IPS DF 6.9 (cell line): Measurements from ENCODE around the gene TRIM17.

ENCODE experiments used
- DNase-seq: peaks from one replicate; pipeline ENCODE4 v3.0.0-alpha.2; 2013; ENCODE audit warnings: low read depth, low spot score
- H3K27ac ChIP-seq: one replicate; pipeline ENCODE4 v1.5.1; 2013; ENCODE audit warnings: low read length, control low read depth
- H3K27me3 ChIP-seq: 2 replicates; pipeline ENCODE4 v1.6.1; 2013; ENCODE audit warnings: mild to moderate bottlenecking, low read length; ENCODE audit not compliant: control insufficient read depth, insufficient read depth
- H3K36me3 ChIP-seq: 2 replicates; pipeline ENCODE4 v1.6.1; 2013; ENCODE audit warnings: low read length; ENCODE audit not compliant: control insufficient read depth, insufficient read depth
- H3K4me1 ChIP-seq: 2 replicates; pipeline ENCODE4 v1.6.1; 2013; ENCODE audit warnings: low read length; ENCODE audit not compliant: control insufficient read depth, insufficient read depth
- H3K4me3 ChIP-seq: 2 replicates; pipeline ENCODE4 v1.5.1; 2013; ENCODE audit warnings: mild to moderate bottlenecking, low read length
- H3K9me3 ChIP-seq: 2 replicates; pipeline ENCODE4 v1.6.1; 2013; ENCODE audit warnings: low read length, inconsistent platforms; ENCODE audit not compliant: control insufficient read depth, insufficient read depth
- WGBS: extraction: QIAGEN DNeasy Blood & Tissue Kit; methylation state at CpG from one replicate; pipeline ENCODE4 v1.1.7; 2013; ENCODE audit warnings: mixed read lengths, missing lambda C conversion rate; ENCODE audit not compliant: insufficient read length, insufficient coverage; 5-methylcytosine and 5-hydroxymethylcytosine counted together

The TRIM17 gene

GRCh38 chr1:228393811-228394570 is 22.7 kb downstream of the TRIM17 start:
- no peak overlapping the region for H3K4me3 ChIP-seq
- H3K27me3 ChIP-seq = no peaks in the 10 kb centered on the region
- H3K27ac ChIP-seq = no peak overlapping the region
- H3K4me1 ChIP-seq = no peaks in the 10 kb centered on the region; the same call in 1 of the 2 replicates
- H3K36me3 ChIP-seq = peaks cover 23% of the 10 kb centered on the region
- no peak for DNase-seq
- no CpG with 5 or more reads among the region's 9 CpGs for WGBS
- H3K9me3 ChIP-seq = no peaks in the 10 kb centered on the region

- WGBS = no CpG with 5 or more reads among the region's 8 CpGs
These were observed 23.4 kb downstream of the TRIM17 start for GRCh38 chr1:228393268-228393701.

DNA sequence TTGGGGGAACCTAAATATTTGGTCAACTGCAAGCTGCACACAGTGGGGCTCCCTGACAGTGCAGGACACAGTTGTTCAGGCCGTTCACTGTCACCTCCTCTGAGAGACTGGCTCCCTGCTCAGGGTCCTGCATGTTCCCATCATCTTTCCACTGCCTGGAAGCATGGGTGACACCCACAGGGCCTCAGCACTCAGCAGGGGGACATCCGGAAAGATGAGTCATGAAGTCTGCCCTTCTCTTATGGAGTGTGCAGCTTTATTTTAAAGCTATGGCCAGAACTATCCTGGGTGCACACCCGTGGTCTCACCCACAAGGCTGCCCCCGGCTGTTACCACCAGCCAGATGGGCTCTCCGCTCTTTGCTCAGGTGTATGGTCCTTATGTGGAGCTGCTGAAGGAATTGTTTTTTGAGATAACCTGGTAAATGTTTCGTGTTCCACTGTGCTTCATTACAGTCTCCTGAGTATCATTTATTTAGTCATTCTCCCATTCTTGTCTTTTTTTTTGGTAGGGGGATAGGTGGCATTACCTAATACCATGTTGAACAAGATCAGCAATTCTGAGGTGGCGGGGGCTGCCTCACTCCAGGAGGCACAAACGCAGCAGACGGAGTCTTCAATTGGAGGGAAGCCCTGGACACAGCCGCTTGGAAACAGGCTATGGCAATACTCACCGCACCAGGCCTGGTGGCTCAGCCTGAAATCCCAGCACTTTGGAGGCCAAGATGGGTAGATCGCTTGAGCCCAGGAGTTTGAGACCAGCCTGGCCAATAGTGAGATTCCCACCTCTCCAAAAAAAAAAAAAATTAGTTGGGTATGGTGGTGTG is 24.3 kb downstream of the TRIM17 start:
- no peaks in the 10 kb centered on the region for H3K27me3 ChIP-seq
- no peak for DNase-seq
- H3K27ac ChIP-seq = no peak overlapping the region
- peaks cover 22% of the 10 kb centered on the region for H3K36me3 ChIP-seq
- H3K4me3 ChIP-seq = no peak overlapping the region
- WGBS = no CpG with 5 or more reads among the region's 12 CpGs
- H3K4me1 ChIP-seq = no peaks in the 10 kb centered on the region; the same call in 1 of the 2 replicates
- no peaks in the 10 kb centered on the region for H3K9me3 ChIP-seq

More at GRCh38 chr1:228393268-228393701, 23.4 kb downstream of the TRIM17 start:
- H3K36me3 ChIP-seq = peaks cover 22% of the 10 kb centered on the region
- H3K4me1 ChIP-seq = no peaks in the 10 kb centered on the region; the same call in 1 of the 2 replicates
- H3K4me3 ChIP-seq = no peak overlapping the region
- no peaks in the 10 kb centered on the region for H3K9me3 ChIP-seq
- H3K27ac ChIP-seq = no peak overlapping the region
- no peak for DNase-seq
- no peaks in the 10 kb centered on the region for H3K27me3 ChIP-seq

GRCh38 chr1:228391411-228392020 is 25.1 kb downstream of the TRIM17 start:
- Histone ChIP-seq H3K27me3 (no peaks in the 10 kb centered on the region), H3K36me3 (peaks cover 14% of the 10 kb centered on the region), H3K9me3 (no peaks in the 10 kb centered on the region), H3K27ac (no peak overlapping the region), H3K4me1 (no peaks in the 10 kb centered on the region), H3K4me3 (no peak overlapping the region)
- WGBS = no CpG with 5 or more reads among the region's 11 CpGs
- no peak for DNase-seq

DNA sequence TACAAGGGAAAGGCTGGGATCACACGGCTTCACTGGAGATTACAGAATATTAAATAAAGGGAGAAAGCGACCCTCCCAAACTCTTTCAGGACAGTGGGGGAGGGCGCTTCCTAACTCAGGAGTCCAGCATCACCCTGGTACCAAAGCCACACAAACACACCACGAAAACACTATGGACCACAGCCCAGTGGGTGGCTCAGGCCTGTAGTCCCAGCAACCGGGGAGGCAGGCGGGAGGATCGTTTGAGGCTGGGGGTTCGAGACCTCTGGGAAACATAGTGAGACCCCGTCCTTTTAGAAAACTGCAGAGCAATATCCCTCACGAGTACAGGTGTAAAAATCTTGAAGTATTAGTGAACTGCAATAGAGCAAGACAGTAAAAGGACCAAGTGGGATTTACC is 26.0 kb downstream of the TRIM17 start:
- Histone ChIP-seq H3K9me3 (no peaks in the 10 kb centered on the region), H3K27me3 (no peaks in the 10 kb centered on the region), H3K27ac (no peak overlapping the region), H3K36me3 (peaks cover 8% of the 10 kb centered on the region; the same call in 1 of the 2 replicates), H3K4me3 (no peak overlapping the region), H3K4me1 (no peaks in the 10 kb centered on the region)
- WGBS = no CpG with 5 or more reads among the region's 10 CpGs
- no peak for DNase-seq

GRCh38 chr1:228387321-228387720 is 29.3 kb downstream of the TRIM17 start:
- Histone ChIP-seq H3K9me3 (no peaks in the 10 kb centered on the region), H3K27ac (no peak overlapping the region), H3K4me3 (no peak overlapping the region), H3K27me3 (0 out of 2 replicates have a peak, but pooled peaks cover 1% of the 10 kb centered on the region), H3K4me1 (no peaks in the 10 kb centered on the region), H3K36me3 (peaks cover 4% of the 10 kb centered on the region; the same call in 1 of the 2 replicates)
- DNase-seq = no peak

DNA sequence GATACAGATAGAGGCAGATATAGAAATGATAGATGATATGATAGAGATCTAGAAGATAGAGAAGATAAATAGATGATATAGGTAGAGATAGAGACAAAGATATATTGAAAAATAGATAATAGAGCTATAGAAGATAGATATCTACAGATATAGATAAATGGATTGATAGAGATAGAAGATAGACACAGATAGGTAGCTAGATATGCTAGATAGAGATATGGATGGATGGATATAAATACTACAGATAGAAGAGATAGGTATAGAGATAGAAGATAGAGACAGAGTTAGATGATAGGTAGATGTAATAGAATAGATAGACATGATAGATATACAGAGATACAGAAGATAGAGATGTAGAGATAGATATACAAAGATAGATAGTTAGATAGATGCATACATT is 31.4 kb downstream of the TRIM17 start:
- H3K4me1 ChIP-seq = no peaks in the 10 kb centered on the region
- no peaks in the 10 kb centered on the region for H3K9me3 ChIP-seq
- peaks cover 2% of the 10 kb centered on the region; the same call in 1 of the 2 replicates for H3K27me3 ChIP-seq
- no peak for DNase-seq
- no peak overlapping the region for H3K4me3 ChIP-seq
- no peak overlapping the region for H3K27ac ChIP-seq
- H3K36me3 ChIP-seq = no peaks in the 10 kb centered on the region

DNA sequence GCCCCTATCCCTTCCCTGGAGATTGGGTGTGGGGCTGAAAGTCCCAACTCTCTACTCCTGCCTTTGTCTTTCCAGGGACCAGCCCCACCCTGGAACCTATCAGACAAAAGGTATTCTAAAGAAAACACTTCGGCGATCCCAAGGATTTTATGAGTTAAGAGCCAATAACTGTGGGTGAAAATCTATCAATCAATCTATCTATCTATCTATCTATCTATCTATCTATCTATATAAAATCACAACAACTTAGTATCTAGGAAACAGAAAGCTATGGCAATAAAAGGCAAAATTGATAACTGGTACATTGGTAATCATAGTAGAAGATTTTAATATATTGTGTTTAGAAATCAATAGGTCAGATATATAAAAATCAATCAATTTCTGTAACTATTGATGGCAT is 32.9 kb downstream of the TRIM17 start:
- Histone ChIP-seq H3K9me3 (no peaks in the 10 kb centered on the region), H3K4me1 (no peaks in the 10 kb centered on the region), H3K36me3 (no peaks in the 10 kb centered on the region), H3K4me3 (no peak overlapping the region), H3K27ac (no peak overlapping the region), H3K27me3 (peaks cover 12% of the 10 kb centered on the region; the same call in 1 of the 2 replicates)
- no CpG with 5 or more reads among the region's 2 CpGs for WGBS
- DNase-seq = no peak

DNA sequence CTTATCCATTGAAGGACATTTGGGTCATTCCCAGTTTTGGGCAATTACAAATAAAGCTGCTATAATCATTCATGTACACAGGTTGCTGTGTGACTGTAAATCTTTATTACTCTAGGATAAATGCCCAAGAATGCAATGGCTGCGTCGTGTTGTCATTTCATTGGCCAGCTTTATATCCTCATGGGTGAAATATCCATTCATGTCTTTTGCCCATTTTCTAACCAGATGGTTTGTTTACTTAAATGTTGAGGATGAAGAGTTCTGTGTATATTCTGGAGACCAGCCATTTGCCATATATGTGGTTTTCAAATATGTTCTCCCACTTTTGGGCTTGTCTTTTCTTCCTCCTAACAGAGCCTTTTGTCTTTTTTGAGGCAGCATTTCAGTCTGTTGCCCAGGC is 35.3 kb downstream of the TRIM17 start:
- no peaks in the 10 kb centered on the region for H3K9me3 ChIP-seq
- H3K4me1 ChIP-seq = peaks cover 5% of the 10 kb centered on the region; the same call in 1 of the 2 replicates
- DNase-seq = no peak
- no peak overlapping the region for H3K27ac ChIP-seq
- H3K4me3 ChIP-seq = no peak overlapping the region
- WGBS = no CpG with 5 or more reads among the region's 2 CpGs
- H3K36me3 ChIP-seq = no peaks in the 10 kb centered on the region
- H3K27me3 ChIP-seq = peaks cover 13% of the 10 kb centered on the region; the same call in 1 of the 2 replicates

DNA sequence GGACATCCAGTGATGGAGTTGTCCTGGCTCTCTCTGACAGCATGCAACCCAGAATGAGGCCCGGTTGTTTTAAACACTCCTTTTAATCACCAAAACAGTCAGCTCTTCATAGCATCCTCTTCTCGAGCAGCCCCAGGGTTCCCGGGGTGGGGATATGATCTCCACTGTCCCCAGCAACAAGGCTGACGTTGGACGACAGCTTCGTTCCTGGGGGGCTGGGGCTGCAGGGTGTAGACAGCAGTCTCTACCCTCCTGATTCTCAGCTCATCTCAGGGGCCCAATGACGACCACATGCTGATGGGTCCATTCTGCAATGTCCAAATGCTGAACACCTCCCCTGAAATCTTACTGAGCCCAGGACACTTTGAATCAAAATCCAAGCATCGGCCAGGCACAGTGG is 37.0 kb downstream of the TRIM17 start:
- WGBS = no CpG with 5 or more reads among the region's 8 CpGs
- no peak overlapping the region for H3K27ac ChIP-seq
- no peak for DNase-seq
- peaks cover 5% of the 10 kb centered on the region; the same call in 1 of the 2 replicates for H3K4me1 ChIP-seq
- peaks cover 13% of the 10 kb centered on the region; the same call in 1 of the 2 replicates for H3K27me3 ChIP-seq
- no peaks in the 10 kb centered on the region for H3K36me3 ChIP-seq
- H3K9me3 ChIP-seq = no peaks in the 10 kb centered on the region
- no peak overlapping the region for H3K4me3 ChIP-seq
